ENCODE measurements around the gene IL17RB.

Gene IL17RB

GRCh38 chr3:53913401-53913800 lies 67.0 kb downstream of the IL17RB start:
- TF ChIP-seq, protein P1, sequence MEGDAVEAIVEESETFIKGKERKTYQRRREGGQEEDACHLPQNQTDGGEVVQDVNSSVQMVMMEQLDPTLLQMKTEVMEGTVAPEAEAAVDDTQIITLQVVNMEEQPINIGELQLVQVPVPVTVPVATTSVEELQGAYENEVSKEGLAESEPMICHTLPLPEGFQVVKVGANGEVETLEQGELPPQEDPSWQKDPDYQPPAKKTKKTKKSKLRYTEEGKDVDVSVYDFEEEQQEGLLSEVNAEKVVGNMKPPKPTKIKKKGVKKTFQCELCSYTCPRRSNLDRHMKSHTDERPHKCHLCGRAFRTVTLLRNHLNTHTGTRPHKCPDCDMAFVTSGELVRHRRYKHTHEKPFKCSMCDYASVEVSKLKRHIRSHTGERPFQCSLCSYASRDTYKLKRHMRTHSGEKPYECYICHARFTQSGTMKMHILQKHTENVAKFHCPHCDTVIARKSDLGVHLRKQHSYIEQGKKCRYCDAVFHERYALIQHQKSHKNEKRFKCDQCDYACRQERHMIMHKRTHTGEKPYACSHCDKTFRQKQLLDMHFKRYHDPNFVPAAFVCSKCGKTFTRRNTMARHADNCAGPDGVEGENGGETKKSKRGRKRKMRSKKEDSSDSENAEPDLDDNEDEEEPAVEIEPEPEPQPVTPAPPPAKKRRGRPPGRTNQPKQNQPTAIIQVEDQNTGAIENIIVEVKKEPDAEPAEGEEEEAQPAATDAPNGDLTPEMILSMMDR (IDR thresholded peaks at IDR 0.05; ENCODE audit: insufficient read depth, low read length, poor library complexity, severe bottlenecking), result no peak
- TF ChIP-seq EZH2phosphoT487 (conservative IDR thresholded peaks at IDR 0.05; ENCODE audit: low read length), result no peak
- H3K27ac ChIP-seq (ENCODE audit: low read depth, low read length), result no peak overlapping the region
- no peaks in the 10 kb centered on the region for H3K27me3 ChIP-seq (ENCODE audit: low read length)
- no peaks in the 10 kb centered on the region for H3K36me3 ChIP-seq (ENCODE audit: low read length)
- no peak overlapping the region for H3K4me2 ChIP-seq (ENCODE audit: low read depth, low read length, poor library complexity, severe bottlenecking)
- no peaks in the 10 kb centered on the region for H3K9me3 ChIP-seq (ENCODE audit: insufficient read depth, low read length)
- no peak overlapping the region for H2AFZ ChIP-seq (ENCODE audit: low read depth, low read length, severe bottlenecking)
- no peaks in the 10 kb centered on the region for H3F3A ChIP-seq (ENCODE audit: insufficient read depth)
- H4K20me1 ChIP-seq (ENCODE audit: low read depth, low read length), result 0 out of 2 replicates have a peak, but pooled peaks cover 1% of the 10 kb centered on the region
- no peaks in the 10 kb centered on the region for H3K9me2 ChIP-seq (replicated peaks; ENCODE audit: insufficient read depth, low read length)
- no peaks in the 10 kb centered on the region for H3K79me2 ChIP-seq (ENCODE audit: insufficient read depth, low read length)
- H3K9ac ChIP-seq (ENCODE audit: low read length), result no peak overlapping the region
- H3K4me3 ChIP-seq (ENCODE audit: insufficient read depth, low read length, poor library complexity, severe bottlenecking), result no peak overlapping the region
